Measurements from ENCODE around the gene ARHGEF28. TPM values are rescaled to one million over a fixed set of nuclear protein-coding genes. Genes with fewer than 3 reads are reported as not detected.
A peak's percentile ranks its signal among the peaks of the same experiment; 100 is the strongest.

Gene ARHGEF28
- total and polyA plus RNA-seq, 2 of the 13 experiments (the other 11 are each of a cell fraction or from before 2014, with no cell fraction given), result 17.4 to 34.1 TPM

- TF ChIP-seq NR2F6 (IDR thresholded peaks at IDR 0.05) (peak; percentile 74), NR2F6 (CRISPR knock-in tag; IDR thresholded peaks at IDR 0.05) (peak; percentile 91), ETV5 (CRISPR knock-in tag; IDR thresholded peaks at IDR 0.05; ENCODE audit: borderline replicate concordance) (no peak; the same call in 1 of the 2 replicates), YEATS4 (CRISPR knock-in tag; IDR thresholded peaks at IDR 0.05; ENCODE audit: borderline replicate concordance) (0 out of 2 replicates have a peak, but pooled peaks have one; percentile 47), TBL1XR1 (IDR thresholded peaks at IDR 0.05; ENCODE audit: borderline replicate concordance, low read length, partially characterized antibody) (no peak), HDAC1 (CRISPR knock-in tag; IDR thresholded peaks at IDR 0.05) (peak; percentile 71), NONO (IDR thresholded peaks at IDR 0.05) (no peak), NONO (CRISPR knock-in tag; conservative IDR thresholded peaks at IDR 0.05) (0 out of 2 replicates have a peak, but pooled peaks have one; percentile 27), ZSCAN29 (CRISPR knock-in tag; conservative IDR thresholded peaks at IDR 0.05) (no peak; the same call in 1 of the 2 replicates), SAP130 (CRISPR knock-in tag; IDR thresholded peaks at IDR 0.05; ENCODE audit: low read depth) (peak; percentile 75), GATA4 (IDR thresholded peaks at IDR 0.05; ENCODE audit: borderline replicate concordance, low read depth) (peak; percentile 25; the same call in 1 of the 2 replicates), HOXA3 (CRISPR knock-in tag; IDR thresholded peaks at IDR 0.05) (peak; percentile 16; the same call in 1 of the 2 replicates), NR2F1 (CRISPR knock-in tag; IDR thresholded peaks at IDR 0.05) (peak; percentile 76 to 77; a peak in 3 of 4 replicates), ZNF33B (CRISPR knock-in tag; IDR thresholded peaks at IDR 0.05) (0 out of 2 replicates have a peak, but pooled peaks have one; percentile 20), TFDP2 (CRISPR knock-in tag; IDR thresholded peaks at IDR 0.05) (0 out of 2 replicates have a peak, but pooled peaks have one; percentile 35), RBM39 (IDR thresholded peaks at IDR 0.05; ENCODE audit: low read depth, low read length, poor library complexity, severe bottlenecking) (no peak), HDAC2 (CRISPR knock-in tag; IDR thresholded peaks at IDR 0.05) (peak; percentile 42; the same call in 1 of the 2 replicates), ARID5B (CRISPR knock-in tag; IDR thresholded peaks at IDR 0.05) (peak; percentile 51), ZSCAN9 (CRISPR knock-in tag; IDR thresholded peaks at IDR 0.05; ENCODE audit: borderline replicate concordance) (0 out of 2 replicates have a peak, but pooled peaks have one; percentile 23), REXO4 (CRISPR knock-in tag; IDR thresholded peaks at IDR 0.05; ENCODE audit: borderline replicate concordance) (no peak), SKI (IDR thresholded peaks at IDR 0.05; ENCODE audit: partially characterized antibody) (peak; percentile 10)
- TF ChIP-seq, protein P1, sequence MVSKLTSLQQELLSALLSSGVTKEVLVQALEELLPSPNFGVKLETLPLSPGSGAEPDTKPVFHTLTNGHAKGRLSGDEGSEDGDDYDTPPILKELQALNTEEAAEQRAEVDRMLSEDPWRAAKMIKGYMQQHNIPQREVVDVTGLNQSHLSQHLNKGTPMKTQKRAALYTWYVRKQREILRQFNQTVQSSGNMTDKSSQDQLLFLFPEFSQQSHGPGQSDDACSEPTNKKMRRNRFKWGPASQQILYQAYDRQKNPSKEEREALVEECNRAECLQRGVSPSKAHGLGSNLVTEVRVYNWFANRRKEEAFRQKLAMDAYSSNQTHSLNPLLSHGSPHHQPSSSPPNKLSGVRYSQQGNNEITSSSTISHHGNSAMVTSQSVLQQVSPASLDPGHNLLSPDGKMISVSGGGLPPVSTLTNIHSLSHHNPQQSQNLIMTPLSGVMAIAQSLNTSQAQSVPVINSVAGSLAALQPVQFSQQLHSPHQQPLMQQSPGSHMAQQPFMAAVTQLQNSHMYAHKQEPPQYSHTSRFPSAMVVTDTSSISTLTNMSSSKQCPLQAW (CRISPR knock-in tag; IDR thresholded peaks at IDR 0.05), result peak; percentile 80
- TF ChIP-seq, protein P2, sequence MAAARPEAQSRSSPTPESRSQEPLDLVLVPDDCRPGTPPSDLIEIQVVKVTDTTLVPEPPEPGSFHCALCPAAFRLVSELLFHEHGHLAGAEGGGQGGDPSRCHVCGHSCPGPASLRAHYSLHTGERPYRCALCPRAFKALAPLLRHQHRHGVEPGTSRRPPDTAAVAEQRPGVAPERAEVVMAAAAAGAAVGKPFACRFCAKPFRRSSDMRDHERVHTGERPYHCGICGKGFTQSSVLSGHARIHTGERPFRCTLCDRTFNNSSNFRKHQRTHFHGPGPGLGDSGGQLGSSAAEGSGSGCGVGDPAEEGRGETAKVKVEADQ (CRISPR knock-in tag; IDR thresholded peaks at IDR 0.05; ENCODE audit: borderline replicate concordance), result peak; percentile 48; the same call in 1 of the 2 replicates
Observed at GRCh38 chr5:73812962-73813588, 187.1 kb downstream of the ARHGEF28 start (continued).
